Stimulated activated CD4-positive, alpha-beta T cell treated with anti-CD3 and anti-CD28 coated beads, Interleukin-1b, Interleukin-23, amount 100 ng/mL, for 1 hour (primary cell): ENCODE measurements around the gene KLRD1.
"Not testable (repeated sequence)": the region's sequence is repeated elsewhere in the genome, so short reads cannot be mapped to it uniquely, and the experiment has no call there.

ENCODE experiments used
- DNase-seq, 2 donors: peaks; one replicate each; pipeline ENCODE4 v3.0.0-alpha.2; 2020; ENCODE audit warnings: low read depth in 2 of 2

Gene KLRD1

DNA sequence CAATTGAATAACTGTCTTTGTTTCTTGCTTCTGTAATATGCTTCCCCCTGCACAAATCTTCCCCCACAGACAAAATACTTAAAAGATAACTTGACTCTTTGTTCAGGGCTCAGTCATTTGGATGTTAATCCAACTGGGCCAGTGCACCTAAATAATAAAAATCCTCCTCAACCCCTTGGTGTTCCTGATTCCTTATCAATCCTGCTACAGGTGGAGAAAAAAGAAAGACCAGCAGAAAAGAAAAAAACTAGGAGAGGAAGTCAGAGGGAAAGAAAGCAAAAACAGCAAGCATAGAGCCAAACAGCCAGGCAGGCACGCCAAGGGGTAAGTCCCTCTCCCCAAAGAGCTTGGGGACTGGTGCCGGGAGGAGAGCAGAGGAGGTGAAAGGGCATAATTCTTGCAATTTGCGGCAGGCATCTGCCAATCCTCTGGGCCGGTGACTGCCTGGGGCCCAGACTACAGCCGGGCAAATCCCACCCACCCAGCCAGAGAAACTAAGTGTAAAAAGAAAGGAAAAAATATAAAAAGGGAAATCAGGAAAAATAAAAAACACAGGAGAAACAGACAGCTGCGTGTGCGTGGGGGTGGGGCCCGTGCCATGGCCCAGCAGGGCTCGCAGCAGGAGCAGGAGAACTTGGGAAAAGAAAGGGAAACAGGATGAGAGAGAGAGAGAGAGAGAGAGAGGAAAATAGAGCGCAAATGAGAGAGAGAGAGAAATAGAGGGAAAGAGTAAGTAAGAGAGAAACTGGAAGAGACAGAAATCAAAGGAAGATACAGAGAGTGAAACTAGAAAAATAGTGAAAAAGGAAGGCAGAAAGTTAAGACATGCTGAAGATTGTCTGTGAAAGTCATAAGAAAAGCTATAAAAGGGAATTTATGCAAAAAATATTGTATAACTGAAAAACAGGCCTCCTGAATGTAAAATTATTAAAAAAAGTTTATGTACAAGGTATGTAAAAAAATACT lies 60.8 kb downstream of the KLRD1 start:
- no peak for DNase-seq

DNA sequence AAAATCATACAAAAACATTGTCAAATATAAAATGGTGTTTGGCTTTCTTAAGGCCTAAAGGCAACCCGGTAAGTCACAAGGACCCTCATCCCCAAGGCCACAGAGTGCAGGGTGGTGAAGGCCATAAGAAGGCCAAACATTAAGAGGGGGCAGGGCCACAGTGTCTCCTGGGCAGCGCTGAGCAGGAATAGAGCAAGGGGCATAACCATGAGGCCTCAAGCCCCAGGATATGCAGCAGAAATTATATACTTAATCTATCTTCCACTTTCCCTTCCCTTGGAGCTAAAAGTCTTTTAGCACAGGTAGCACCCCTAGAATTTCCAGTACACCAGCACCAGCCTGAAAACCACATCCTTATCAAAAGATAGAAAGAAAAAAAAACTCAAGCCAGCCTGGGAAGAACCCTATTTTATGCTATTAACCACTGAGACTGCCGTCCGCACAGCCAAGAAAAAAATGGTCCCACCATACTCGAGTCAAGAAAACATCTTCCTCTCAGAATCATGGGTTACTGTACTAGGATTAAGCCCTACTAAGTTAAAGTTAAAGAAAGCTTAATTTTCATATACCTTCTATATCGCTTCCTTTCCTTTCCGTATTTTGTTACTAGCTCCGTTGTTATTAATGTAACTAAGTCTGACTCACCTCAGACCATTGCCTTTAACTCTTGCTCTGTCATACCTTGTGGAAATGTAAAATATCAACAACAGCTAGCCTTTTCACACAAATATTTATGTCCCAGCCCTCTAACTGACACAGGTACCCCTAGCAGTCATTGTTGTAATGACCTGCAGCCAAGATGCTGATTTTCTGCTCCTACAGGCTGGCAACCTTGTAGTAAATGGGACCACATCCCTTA lies 62.1 kb downstream of the KLRD1 start:
- DNase-seq: no peak

DNA sequence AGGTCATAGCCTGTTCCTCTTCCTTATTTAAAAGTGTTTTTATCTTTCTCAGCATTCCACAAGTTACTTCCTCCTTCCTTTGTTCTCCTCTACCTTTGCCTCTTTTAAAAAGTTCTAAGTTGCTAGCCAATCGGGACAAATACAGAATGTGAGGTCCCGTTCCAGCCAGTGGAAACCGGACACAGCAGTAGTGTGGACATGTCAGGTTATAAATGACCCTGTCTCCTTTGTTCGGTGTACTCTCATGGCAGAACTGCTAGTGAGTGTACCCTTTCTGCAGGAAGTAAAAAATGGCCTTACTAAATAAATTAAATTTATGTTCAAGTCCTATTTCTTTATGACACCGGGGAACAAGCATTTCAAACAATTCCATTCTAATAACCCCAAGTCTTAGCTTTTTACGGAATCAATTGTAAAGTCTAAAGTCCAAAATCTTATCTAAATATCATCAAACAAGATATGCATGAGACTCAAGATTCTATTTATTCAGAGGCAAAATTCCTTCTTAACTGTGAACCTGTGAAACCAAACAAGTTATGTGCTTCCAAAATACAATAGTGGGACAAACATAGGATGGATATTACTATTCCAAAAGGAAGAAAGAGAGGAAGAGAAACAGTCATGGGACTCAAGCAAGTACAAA lies 64.3 kb downstream of the KLRD1 start:
- not testable (repeated sequence) for DNase-seq

DNA sequence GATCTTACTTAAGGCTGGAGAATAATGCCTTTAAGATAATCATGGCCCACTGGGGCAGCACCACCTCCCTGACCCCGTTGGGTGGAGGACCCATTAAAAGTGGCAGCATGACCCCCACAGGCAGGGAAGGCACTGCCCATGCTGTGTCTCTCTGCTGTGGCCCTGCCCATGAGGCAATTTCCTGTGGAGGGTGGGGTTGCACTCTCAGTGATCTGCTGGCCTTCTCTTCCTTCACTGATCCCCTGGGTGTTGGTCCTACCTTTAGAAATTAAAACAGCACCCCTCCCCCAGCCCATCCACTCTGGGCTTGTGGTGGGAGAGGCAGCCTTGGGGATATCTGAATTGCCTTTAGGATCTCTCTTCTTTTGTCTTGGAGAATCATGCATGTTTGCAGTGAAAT lies 64.9 kb downstream of the KLRD1 start:
- no peak for DNase-seq

DNA sequence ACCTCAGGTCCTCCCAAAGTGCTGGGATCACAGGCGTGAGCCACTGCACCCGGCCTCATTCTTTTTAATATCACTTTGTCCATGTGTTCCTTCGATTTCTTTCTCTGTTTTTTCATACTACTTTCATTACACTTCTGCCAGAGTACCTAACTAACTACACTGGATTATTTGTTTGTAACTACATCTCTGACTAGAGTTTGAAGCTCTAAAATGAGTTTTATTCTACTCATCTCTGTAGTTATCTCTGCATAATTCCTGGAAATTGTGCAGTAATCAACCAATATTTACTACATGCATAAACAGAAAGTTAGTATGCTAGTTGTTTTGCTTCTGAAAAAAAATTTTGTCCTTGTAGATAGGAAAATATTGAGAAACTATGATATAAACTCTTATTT lies 67.0 kb downstream of the KLRD1 start:
- no peak for DNase-seq

DNA sequence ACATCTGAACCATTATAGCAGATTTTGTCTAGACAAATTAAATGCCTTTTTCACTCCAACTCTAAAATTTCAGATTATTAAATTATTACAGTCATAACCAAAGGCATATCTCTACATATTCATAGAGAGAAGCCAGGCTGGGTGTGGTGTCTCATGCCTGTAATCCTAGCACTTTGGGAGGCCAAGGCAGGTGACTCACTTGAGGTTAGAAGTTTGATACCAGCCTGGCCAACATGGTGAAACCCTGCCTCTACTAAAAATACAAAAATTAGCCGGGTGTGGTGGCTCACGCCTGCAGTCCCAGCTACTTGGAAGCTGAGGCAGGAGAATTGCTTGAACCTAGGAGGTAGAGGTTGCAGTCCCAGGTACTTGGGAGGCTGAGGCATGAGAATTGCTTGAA lies 71.1 kb downstream of the KLRD1 start:
- not testable (repeated sequence) for DNase-seq
